Brain pericyte (primary cell): Measurements from ENCODE around the gene ACO2.
"Not testable (repeated sequence)": the region's sequence is repeated elsewhere in the genome, so short reads cannot be mapped to it uniquely, and the experiment has no call there.

Experiments
- DNase-seq: peaks from one replicate; pipeline ENCODE4 v3.0.0-alpha.2; 2012; ENCODE audit warnings: low read depth, low spot score

Gene ACO2

DNA sequence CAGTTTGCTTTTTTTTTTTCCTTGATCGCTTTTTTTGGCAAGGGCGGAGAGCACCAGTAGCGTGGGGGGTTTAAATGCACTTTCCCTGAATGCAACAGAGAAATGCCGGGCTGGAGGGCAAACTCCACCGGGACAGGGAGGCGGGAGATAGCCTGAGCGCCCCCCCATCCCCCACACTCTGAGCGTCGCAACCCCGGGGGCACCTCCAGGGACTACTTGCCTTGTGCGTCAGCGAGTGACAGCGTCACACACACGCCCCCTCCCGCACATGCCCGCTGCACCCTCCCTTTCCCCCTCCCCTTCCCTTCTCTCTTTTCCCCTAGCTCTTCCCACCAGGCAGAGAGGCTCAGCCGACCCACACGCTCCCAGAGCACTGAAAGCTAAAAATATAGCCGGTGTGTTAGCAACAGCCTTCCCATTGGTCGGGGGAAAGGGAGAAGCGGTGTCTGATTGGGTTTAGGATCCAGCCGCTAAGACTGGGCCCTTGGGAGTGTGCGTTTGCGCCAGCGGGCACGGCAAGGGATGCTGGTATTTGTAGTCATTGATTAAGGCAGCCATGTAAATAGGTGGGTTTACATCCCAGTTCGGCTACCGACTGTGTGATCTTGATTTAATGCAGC lies 20.6 kb upstream of the ACO2 start:
- DNase-seq, result peak; percentile 97

DNA sequence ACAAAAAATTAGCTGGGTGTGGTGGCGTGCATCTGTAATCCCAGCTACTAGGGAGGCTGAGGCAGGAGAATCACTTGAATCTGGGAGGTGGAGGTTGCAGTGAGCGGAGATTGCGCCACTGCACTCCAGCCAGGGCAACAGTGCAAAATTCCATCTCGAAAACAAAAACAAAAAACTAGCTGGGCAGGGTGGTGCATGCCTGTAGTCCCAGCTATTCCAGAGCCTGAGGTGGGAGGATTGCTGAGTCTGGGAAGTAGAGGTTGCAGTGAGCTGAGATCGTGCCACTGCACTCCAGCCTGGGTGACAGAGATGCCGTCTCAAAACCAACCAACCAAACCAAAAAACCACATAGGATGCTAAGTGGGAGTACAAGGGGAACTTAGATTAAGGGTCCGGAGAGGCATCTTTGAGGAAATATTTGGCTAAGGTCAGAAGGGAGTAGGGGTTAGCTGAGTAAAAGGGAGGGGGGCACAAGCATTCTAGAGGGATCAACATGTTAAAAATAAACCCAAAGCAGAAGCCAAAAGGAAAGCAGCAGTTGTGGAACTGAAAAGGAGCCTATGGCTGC lies 10.7 kb upstream of the ACO2 start:
- DNase-seq, result no peak

DNA sequence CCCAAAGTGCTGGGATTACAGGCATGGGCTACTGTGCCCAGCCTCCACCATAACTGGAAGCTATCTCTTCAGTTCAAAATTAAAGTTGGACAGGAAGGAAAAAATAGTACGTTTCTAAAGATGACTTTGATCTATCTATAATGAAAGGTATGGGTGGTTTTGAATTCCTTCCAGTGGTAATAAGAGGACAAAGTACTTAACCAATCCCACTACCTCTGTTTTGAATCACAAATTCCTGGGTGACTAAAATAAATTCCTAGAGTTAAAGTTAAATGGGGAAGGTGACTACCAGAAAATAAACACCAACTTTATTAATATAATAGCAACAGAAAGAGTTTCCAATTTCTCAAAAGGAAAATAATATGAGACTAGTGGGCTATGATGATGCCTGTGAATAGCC lies 9.5 kb upstream of the ACO2 start:
- DNase-seq, result no peak

DNA sequence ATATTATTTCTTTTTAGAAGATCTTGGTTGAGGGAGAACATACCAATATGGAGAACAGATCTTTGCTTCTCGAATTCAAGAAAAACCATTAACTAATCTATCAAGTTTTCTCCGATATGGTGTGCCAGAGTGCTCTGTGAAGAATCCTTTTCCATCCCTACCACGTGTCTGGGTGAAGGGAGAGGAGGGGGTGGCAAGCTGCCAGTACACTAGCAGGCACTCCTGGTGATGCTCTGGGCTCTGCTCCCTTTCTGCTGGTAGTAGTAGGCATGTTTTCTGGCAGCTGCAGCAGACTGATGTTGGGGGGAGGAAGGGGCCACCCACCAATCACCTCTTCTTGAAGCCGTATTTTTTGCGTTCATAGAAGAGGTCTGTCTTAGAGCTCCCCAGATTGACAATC lies 8.8 kb upstream of the ACO2 start:
- DNase-seq, result not testable (repeated sequence)

DNA sequence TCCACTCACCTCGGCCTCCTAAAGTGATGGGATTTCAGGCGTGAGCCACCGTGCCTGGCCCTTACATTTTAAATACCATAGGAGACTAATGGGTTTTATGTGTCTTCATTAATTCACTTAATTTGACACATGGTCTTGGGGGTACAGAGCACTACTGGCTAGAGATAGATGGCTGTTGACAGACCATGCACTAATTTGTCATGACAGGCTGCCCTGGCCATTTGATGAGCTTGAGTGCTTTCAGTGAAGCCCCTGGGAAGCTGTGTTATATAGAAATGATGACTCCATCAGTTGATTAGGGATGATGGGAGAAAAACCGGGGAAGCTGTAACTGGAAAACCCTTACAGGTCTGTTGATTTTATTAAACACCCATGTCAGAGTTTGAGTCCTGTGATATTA lies 7.0 kb upstream of the ACO2 start:
- DNase-seq, result no peak

DNA sequence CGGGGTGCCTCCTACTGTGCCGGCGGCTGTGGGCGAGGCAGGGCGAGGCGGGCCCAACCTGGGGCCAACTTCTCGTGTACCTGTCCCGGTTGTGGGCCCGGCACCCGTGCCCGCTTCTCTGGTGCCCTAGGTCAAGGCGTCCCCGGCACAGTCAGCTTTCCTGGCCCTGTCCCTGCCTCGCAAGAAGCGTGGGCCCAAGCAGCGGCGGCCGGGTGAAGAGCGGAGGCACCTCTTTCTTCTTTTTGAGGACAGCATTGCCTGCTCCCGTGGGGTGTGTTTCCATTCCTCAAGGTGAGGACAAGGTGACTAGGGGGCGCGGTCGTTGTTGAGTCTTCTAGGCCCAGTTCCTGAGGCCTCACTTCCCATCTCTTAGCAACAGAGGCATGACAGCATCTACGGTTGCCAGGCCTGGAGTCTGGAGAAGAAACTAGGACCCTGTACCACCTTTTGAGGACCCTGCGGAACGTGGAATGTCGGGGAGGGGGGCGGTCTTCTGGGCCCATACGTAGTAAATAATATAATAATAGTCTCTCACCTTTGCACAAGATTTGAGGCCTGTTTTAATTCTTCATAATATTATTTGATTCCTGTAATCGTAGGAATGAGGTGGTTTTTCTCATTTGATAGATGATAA lies 418 bp downstream of the ACO2 start:
- no peak for DNase-seq

DNA sequence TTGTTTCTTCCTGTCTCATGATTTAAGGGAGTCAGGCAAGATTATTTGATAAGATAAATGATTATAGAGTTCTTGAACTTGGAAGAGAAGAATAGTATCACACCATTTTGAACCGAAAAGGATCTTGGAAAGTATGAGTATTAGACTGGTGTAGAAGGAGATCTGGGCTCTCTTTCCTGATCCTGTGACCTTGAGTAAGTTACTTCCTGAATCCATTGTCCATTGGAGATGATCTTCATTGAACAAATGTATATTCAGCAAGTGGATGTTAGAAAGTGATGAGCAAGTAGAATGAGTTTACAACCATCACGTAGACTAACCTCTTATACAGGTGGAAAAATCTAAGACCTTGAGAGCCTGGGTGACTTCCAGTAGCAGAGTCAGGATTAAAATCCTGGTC lies 2.0 kb downstream of the ACO2 start:
- DNase-seq, result no peak

DNA sequence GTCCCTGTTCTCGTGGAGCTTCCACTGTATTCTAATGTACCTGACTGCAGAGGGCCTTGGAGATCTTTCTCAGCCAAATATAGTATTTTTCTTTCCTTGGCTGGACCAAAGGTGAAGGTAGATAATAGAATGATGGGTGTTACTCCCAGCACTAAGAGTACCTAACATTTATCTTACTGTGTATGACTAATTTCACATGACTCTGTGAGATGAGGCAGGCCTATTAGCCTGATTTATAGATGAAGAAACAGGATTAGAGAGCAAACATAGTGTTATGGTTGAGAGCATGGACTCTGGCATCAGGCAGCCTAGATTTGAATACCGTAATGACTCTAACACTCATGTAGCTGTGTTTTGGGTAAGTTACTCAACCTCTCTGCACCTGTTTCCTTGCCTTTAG lies 2.7 kb downstream of the ACO2 start:
- DNase-seq, result no peak

DNA sequence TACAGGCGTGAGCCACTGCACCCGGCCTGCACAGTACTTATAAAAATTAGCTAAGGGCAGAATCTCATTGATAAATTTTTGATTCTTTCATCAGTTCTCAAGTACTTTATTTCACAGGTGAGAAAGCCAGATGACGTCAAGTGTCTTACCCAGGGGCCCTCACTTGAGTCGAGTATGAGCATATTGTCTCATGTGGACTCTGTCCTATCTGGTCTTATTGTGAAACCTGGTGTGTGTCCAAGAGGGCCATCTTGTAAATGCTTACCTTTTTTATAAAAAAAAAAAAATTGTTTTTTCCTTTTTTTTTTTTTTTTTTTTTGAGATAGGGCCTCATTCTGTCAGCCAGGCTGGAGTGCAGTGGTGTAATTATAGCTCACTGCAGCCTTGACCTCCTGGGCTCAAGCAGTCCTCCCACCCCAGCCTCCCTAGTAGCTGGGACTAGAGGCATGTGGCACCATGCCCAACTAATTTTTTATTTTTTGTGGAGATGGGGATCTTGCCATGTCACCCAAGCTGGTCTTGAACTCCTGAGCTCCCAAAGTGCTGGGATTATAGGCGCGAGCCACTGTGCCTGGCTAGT lies 6.0 kb downstream of the ACO2 start:
- no peak for DNase-seq

DNA sequence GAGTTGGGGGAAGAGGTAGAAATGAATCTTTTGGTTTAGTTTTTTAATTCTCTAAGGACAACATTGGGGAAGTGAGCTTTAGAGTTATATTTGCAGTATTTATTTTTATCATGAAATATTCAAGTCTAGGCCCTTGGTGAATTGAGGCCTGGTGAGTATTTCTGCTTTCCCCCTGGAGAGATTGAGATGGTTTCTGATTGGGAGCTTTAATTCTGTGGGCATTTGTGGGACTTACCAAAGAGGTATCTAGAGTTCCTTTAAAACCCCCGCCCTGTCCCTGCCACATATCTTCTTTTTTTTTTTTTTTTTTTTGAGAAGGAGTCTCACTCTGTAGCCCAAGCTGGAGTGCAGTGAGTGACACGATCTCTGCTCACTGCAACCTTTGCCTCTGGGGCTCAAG lies 9.6 kb downstream of the ACO2 start:
- no peak for DNase-seq

DNA sequence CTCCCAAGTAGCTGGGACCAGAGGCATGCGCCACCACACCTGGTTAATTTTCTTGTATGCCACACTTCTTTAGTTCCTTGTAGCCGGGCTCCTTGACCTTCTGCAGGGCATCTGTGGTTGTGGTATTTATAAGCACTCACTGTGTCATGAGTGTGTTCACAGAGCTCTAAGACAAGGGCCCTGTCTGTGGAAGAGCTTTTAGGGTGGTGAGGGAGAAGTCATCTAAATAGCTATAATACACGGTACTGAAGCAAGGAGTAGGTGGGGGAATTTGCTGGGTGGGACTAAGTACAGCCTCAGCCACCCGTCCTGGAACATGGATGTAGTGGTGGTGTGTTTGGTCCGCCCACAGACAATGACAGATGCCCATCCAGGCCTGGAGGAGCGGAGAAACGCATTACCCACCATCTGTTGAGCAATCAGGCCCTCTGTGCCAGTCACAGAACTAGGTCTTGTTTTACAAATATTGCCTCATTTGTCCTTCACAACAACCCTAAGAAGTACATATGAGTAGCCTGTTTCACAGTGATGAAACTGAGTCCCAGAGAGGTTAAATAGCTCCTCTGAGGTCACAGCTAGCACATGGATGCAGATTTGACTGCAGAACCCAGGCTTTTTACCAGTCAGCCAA lies 10.1 kb downstream of the ACO2 start:
- no peak for DNase-seq

DNA sequence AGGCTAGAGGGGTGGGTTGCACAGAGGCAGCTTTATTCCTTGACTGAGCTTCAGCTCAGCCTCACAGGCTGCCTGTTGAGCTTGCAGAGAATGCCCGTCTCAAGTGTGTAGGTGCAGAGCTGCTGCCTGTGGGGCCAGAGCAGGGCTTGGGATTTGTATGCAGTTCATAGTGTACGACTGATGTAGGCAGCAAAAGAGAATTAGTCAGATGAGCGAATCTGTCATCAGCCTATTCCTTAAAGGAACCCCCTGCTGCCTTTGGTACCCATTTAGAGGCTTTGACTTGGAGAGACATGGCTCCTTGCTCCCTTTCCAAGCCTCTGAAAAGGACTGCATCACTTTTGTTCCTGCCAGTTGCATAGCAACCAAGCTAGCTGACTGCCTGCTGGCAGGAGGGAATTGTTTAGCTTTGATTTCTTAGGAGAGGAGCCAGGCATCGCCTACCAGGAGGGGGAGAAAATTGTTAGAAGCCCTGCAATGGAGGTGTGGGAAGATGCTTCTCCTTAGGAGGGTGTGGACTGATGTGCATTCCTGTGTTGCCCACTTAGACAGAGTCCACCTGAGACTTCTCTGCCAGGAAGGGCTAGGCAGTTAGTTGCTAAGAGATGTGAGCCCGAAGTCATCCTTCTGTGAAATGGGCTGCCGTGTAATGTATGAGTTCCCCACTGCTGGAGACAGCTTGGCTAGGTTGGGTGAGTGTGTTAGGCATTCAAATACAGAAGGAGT lies 10.9 kb downstream of the ACO2 start:
- DNase-seq, result no peak

DNA sequence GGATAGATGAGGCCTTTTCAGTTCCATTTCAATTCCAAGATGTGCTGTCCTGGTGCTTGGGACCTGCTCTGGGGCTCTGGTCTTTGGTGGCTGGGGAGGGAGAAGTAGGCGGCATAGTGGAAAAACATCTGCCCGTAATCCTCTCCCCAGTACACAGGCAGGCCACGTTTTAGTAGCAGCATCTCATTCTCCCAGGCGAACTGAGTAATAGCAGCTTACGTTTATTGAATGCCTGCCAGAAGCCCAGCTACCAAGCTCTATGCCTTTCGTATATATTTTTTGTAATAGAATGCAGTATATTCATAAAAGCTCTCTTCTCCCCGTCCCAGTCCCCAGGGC lies 11.4 kb downstream of the ACO2 start:
- no peak for DNase-seq

DNA sequence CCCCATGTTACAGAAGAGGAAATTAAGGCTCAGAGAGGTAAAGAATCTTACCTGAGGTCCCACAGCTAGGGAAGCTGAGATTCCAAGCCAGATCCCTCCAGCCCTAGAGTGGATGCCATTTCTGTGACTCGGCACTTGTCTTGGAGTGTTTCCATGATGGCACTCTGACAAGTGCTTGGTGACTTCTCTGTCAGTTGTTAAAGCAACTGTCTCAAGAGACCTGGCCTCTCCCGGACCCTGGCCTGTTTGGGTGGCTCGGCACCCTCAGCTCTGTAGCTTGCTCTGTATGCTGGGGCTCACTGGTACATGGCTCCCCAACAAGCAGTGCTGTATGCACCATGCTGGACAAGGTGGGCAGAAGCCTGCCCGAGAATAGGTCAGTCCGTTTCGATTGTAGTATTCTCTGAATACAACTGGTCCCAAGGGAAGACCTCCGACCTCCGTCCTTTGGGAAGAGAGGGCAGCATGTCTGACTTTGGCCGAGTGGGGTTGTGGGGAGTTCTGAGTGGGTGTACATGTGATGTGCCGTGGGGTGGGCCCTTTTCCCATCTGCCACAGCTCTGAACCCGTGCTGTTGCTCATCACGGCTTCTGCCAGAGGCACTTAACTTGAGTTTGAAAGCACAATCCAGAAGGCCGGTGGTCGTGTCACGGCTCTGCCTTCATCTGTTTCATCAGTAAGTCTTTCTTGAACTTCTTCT lies 12.4 kb downstream of the ACO2 start:
- no peak for DNase-seq

DNA sequence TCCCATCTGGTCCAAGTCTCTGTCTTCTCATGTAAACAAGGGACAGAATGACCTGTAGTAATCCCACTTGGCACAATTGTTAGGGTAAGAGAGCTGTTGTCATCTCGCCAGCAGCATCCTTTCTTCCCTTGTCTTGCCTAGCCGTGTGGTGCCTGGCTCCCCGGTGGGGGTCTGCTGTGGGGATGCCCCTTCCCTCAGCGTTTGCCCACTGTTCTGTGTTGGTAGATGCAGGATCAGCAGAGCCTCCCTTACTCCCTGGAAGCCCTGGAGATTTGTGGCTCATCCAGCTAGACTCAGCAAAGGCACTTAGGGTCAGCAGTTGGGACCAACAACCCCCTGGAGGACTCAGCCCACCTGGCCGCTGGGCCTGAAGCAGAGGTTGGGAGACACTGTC lies 13.0 kb downstream of the ACO2 start:
- DNase-seq, result no peak

DNA sequence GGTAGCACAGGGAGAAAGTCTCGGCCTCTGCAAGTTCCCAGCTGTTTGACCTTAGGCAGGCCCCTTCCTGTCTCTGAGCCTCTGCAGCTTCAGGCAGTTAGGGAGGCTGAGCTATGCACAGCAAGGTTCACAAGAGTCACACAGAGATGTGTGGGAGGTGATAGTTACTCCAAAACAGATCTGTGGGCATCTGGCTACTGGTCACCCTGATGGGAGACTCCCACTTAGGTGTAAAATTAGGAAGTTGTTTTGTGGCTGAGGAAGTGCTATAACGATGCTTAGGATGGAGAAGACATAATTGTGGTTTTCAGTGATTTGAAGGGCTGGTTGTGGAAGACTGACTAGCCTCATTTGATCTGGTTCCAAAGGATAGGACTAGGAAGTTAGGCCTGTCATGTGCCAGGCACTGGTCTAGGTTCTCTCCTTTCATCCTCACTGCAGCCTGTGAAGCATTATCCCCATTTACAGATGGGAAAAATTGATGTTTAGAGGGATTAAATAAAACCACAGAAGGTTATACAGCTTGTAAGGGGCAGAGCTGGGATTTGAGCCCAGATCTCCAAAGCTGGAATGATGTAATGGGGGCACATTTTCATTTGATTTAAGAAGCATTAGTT lies 13.5 kb downstream of the ACO2 start:
- no peak for DNase-seq

DNA sequence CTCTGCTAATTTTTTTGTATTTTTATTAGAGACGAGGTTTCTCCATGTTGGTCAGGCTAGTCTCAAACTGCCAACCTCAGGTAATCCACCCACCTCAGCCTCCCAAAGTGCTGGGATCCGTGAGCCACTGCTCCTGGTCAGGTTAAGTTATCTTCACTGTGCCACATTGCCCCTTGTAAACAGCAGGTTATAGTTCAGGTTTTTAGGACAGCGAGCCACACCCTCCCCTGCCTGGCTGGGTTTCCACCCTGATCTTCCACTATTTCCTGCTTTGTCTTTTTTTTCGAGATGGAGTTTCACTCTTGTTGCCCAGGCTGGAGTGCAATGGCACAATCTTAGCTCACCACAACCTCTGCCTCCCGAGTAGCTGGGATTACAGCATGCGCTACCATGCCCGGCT lies 16.1 kb downstream of the ACO2 start:
- DNase-seq, result no peak

DNA sequence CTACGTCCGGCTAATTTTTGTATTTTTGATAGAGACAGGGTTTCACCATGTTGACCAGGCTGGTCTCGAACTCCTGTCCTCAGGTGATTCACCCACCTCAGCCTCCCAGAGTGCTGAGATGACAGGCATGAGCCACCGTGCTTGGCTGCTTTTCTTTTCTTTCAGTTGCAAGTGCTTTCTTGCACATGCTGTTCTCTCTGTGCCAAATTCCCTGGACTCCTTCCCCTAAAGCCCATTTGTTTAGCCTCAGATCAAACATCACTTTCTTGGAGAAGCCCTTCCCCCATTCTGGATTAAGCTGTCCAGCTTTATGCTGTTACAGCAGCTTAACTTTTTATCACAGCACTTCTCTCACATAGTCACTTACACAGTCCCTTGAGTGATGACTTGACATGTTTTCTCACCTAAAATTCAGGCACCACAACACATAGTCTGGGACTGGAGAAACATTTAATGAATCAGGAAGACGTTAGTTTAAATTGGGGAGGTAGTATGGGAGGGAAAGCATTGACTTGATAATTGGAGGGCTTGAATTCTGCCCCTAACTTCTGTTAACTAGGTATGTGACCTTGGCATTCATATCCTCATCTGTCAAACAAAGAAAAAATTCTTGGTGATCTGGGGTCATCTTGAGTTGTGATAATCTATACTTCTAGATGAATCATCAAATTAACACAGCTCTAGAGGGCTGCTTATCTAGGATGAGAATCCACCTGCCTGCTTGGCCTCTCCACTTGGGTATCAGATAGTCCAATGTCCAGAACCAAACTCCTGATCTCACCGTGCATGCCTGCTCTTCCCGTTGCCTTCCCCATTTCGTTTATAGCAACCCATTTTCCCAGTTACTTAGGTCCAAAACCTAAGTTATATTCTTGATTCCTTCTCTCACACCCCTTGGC lies 18.4 kb downstream of the ACO2 start:
- no peak for DNase-seq

DNA sequence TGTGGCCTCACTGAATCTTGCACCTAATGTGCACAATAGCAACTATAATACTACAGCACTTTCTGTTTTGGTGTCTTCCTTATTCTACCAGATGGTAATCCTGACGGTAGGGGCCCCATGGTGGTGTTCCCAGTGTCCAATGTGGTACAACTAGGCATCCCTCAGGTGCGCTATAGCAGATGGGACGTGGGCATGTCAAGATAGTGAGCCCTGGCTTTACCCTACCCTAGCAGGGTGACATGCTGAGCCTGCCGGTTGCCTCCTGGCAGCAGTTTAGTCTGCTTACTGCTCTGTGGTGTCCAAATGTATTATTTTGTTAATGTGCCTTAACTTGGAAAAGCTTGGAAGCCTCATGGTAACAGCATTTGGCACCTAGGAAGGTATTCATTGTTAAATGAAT lies 19.2 kb downstream of the ACO2 start:
- no peak for DNase-seq
